Sigmoid colon (tissue), 4 donors: Measurements from ENCODE around the gene TSEN54.

Experiments
- CTCF ChIP-seq, 4 experiments: fragments of 450-650 bp in 3 of 4; fragments of 200-600 bp in 1 of 4; IDR thresholded peaks; one replicate each; pipeline ENCODE4 v1.5.1; 2016 to 2019; ENCODE audit warnings: antibody characterized with exemption in 4 of 4, mild to moderate bottlenecking in 3 of 4, moderate library complexity in 2 of 4
- EP300 ChIP-seq, 4 donors: sonication (generic); formaldehyde crosslinking; IDR thresholded peaks; one replicate each; pipeline ENCODE4 v1.6.1; 2017; ENCODE audit warnings: antibody characterized with exemption in 4 of 4
- POLR2A ChIP-seq, 2 donors: fragments of 450-650 bp; IDR thresholded peaks; one replicate each; pipeline ENCODE4 v1.6.1; 2016; ENCODE audit warnings: antibody characterized with exemption in 2 of 2, mild to moderate bottlenecking in 2 of 2, moderate library complexity in 2 of 2
- POLR2AphosphoS5 ChIP-seq, 4 donors: sonication (generic); formaldehyde crosslinking; IDR thresholded peaks; one replicate each; pipeline ENCODE4 v1.6.1; 2017; ENCODE audit warnings: antibody characterized with exemption in 4 of 4

- TF ChIP-seq POLR2AphosphoS5 (IDR thresholded peaks at IDR 0.05) (no peak), POLR2A (IDR thresholded peaks at IDR 0.05) (no peak), CTCF (IDR thresholded peaks at IDR 0.05) (no peak), EP300 (IDR thresholded peaks at IDR 0.05) (no peak)
Observed at GRCh38 chr17:75524269-75524969, 8.1 kb downstream of the TSEN54 start.
